Ovary (tissue), 3 donors: ENCODE data around the gene MAP1LC3B2.

Experiments used
- CTCF ChIP-seq, 3 donors: fragments of 450-650 bp in 2 of 3; fragments of 200-600 bp in 1 of 3; IDR thresholded peaks; one replicate each; pipeline versions ENCODE4 v1.5.1 to v1.8.0; 2016 to 2022; ENCODE audit warnings: antibody characterized with exemption in 3 of 3, mild to moderate bottlenecking in 1 of 3
- POLR2A ChIP-seq: fragments of 450-650 bp; IDR thresholded peaks from one replicate; pipeline ENCODE4 v1.6.1; 2017; ENCODE audit warnings: antibody characterized with exemption, mild to moderate bottlenecking, moderate library complexity
- donor health status: DM: no; HTN: no; CAD: no.

- TF ChIP-seq CTCF (IDR thresholded peaks at IDR 0.05) (no peak), POLR2A (no peak)
Measured at GRCh38 chr12:116620124-116620491, 60.9 kb downstream of the MAP1LC3B2 start.
